Hepatocyte (in vitro differentiated cells): ENCODE data around the gene PGA3. TPM values are rescaled to one million over a fixed set of nuclear protein-coding genes. Genes with fewer than 3 reads are reported as not detected.
"Not testable (repeated sequence)": the region's sequence is repeated elsewhere in the genome, so short reads cannot be mapped to it uniquely, and the experiment has no call there.

Source experiments
- DNase-seq: peaks from one replicate; pipeline ENCODE4 v3.0.0-alpha.2; 2016; ENCODE audit warnings: low spot score
- H2AFZ ChIP-seq: fragments of 200-600 bp; sonication (generic); 2 replicates; pipeline ENCODE4 v1.6.0; 2016; ENCODE audit warnings: antibody characterized with exemption, mild to moderate bottlenecking
- H3K27ac ChIP-seq: fragments of 200-600 bp; sonication (generic); 2 replicates; pipeline ENCODE4 v1.5.1; 2016; ENCODE audit warnings: mild to moderate bottlenecking
- H3K27me3 ChIP-seq: fragments of 200-600 bp; sonication (generic); 2 replicates; pipeline ENCODE4 v1.6.1; 2016
- H3K36me3 ChIP-seq: fragments of 200-600 bp; sonication (generic); replicated peaks from 2 replicates; pipeline ENCODE4 v1.5.1; 2016; ENCODE audit warnings: low read depth; ENCODE audit not compliant: insufficient read depth
- H3K4me1 ChIP-seq: fragments of 200-600 bp; sonication (generic); 2 replicates; pipeline ENCODE4 v1.5.1; 2016; ENCODE audit warnings: mild to moderate bottlenecking, moderate library complexity; ENCODE audit not compliant: insufficient read depth
- H3K4me2 ChIP-seq: fragments of 200-600 bp; sonication (generic); 2 replicates; pipeline ENCODE4 v1.6.0; 2016
- H3K4me3 ChIP-seq: fragments of 200-600 bp; sonication (generic); 2 replicates; pipeline ENCODE4 v1.5.1; 2016; ENCODE audit warnings: mild to moderate bottlenecking
- H3K79me2 ChIP-seq: fragments of 200-600 bp; sonication (generic); 2 replicates; pipeline ENCODE4 v1.6.0; 2017; ENCODE audit warnings: mild to moderate bottlenecking
- H3K9me2 ChIP-seq: fragments of 200-600 bp; sonication (generic); replicated peaks from 2 replicates; pipeline ENCODE4 v1.6.0; 2017; ENCODE audit warnings: mild to moderate bottlenecking; ENCODE audit not compliant: insufficient read depth
- H3K9me3 ChIP-seq: fragments of 200-600 bp; sonication (generic); 2 replicates; pipeline ENCODE4 v1.5.1; 2016; ENCODE audit warnings: low read depth, mild to moderate bottlenecking
- H4K20me1 ChIP-seq: fragments of 200-600 bp; sonication (generic); 2 replicates; pipeline ENCODE4 v1.6.0; 2016; ENCODE audit warnings: mild to moderate bottlenecking; ENCODE audit not compliant: insufficient read depth, poor library complexity, severe bottlenecking
- WGBS: methylation state at CpG from one replicate; pipeline ENCODE4 v1.1.6; 2016; ENCODE audit warnings: low lambda C conversion rate; ENCODE audit errors: missing lambda C conversion rate; 5-methylcytosine and 5-hydroxymethylcytosine counted together
- polyA plus RNA-seq: library from polyadenylated mRNA; unstranded; fragments of >200 nt; fragmentation: Nextera tagmentation; extraction: Ambion mirVana; gene quantifications from 2 replicates; pipeline ENCODE4 v1.2.1, GENCODE V29; 2016
- total RNA-seq: library from RNA; depleted of rRNA; stranded (reverse); fragments of >200 nt; gene quantifications from 2 replicates; pipeline ENCODE4 v1.2.3, GENCODE V29; 2014

The PGA3 gene
- total and polyA plus RNA-seq, 2 experiments from 2014 or later = 0.27 to 1.4 TPM

DNA sequence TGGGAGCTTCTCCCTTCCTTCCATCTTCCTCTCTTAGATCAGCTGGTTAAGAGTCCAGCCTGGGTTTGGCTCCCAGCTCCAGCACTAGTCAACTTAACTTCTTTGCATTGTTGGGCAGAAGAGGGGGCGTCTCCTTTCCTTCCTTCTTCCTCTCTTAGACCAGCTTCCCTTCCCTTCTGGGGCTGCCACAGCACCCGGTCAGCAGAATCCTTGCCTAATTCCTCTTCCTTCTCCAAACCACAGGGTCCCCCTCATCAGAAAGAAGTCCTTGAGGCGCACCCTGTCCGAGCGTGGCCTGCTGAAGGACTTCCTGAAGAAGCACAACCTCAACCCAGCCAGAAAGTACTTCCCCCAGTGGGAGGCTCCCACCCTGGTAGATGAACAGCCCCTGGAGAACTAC lies 38.2 kb downstream of the PGA3 start:
- not testable (repeated sequence) for H3K79me2 ChIP-seq, H4K20me1 ChIP-seq, H3K9me2 ChIP-seq, H3K9me3 ChIP-seq, H2AFZ ChIP-seq, H3K27me3 ChIP-seq, H3K4me1 ChIP-seq, DNase-seq, H3K36me3 ChIP-seq, H3K4me2 ChIP-seq, H3K27ac ChIP-seq, H3K4me3 ChIP-seq
- no CpG with 5 or more reads among the region's 5 CpGs for WGBS

DNA sequence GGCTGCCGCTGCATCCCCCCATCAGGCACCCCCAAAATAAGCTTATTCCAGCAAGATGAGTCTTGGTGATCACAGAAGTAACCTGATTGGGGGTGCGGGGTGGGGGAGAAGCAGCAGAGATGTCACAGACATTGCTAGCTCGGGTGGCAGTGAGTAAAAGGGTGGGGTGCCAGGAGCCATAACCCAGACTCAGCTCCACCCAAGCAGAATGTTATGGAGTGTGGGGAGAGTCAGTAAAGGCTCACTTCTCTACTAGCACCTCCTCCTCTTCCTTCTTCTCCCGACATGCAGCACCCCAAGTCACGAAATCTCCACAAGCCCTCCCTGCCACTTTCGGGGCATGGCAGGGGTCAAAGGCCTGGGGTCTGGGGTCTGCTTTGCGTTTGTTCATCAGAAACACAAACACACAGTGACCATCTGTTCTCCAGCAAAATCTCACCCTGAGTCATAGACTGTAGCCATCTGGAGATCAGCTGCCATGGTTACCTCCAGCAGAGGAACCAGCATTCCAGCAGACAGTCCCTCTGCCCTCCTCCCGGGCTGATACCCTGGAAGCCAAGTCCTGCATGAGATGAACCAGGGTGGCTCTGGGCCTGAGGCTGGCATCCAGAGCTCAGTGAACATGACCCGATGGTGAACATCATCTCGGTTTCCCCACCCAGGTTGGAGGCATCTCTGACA lies 42.1 kb downstream of the PGA3 start:
- H3K9me2 ChIP-seq, H3K27ac ChIP-seq, DNase-seq, H3K79me2 ChIP-seq, H3K36me3 ChIP-seq, H3K4me2 ChIP-seq, H4K20me1 ChIP-seq, H2AFZ ChIP-seq, H3K9me3 ChIP-seq, H3K27me3 ChIP-seq, H3K4me1 ChIP-seq, H3K4me3 ChIP-seq: not testable (repeated sequence)
- no CpG with 5 or more reads among the region's 10 CpGs for WGBS

DNA sequence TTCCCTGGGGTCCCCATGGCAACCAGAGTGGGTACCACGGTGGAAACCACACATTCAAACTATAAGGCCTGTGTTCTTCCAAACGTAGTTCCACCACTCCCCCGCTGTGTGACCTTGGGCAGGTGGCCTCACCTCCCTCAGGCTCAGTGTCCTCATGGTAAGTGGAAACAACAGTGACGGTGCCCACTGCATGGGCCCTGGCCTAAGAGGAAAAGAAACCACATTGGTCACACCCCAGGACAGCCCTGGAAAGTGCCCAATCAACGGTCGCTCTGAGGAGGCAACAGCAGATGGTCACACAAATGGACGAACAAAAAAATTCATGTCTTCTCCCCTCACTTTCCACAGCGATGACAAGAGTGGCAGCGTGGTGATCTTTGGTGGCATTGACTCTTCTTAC lies 44.8 kb downstream of the PGA3 start:
- H3K9me3 ChIP-seq, H3K4me1 ChIP-seq, H3K4me3 ChIP-seq, H3K79me2 ChIP-seq, H3K36me3 ChIP-seq, DNase-seq, H4K20me1 ChIP-seq, H2AFZ ChIP-seq, H3K4me2 ChIP-seq, H3K27ac ChIP-seq, H3K27me3 ChIP-seq, H3K9me2 ChIP-seq: not testable (repeated sequence)
- WGBS = 90% methylated on average over 9 of the region's 9 CpGs

DNA sequence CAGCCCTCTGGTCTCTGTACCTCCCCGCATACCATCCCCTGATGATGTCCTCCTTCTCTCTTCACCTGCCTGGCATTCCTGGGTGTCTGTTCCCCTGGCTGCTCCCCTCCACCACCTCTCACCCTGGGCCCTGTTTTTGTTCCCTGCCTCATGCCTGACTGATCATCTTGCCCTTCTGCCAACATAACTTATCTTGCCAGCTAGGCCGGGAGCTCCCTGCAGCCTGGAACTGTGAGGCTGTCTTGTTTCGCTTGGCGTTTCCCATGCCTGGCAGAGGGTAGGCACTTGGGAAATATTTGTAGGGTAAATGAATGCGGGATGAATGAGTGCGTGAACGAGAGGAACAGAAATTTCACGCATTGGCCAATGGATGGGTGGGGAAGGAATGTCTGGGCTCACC lies 45.9 kb downstream of the PGA3 start:
- not testable (repeated sequence) for H4K20me1 ChIP-seq, H3K9me2 ChIP-seq, H3K9me3 ChIP-seq, H3K27me3 ChIP-seq, DNase-seq, H3K79me2 ChIP-seq, H3K4me1 ChIP-seq, H2AFZ ChIP-seq, H3K36me3 ChIP-seq, H3K4me2 ChIP-seq, H3K27ac ChIP-seq, H3K4me3 ChIP-seq
- 93% methylated on average over 8 of the region's 8 CpGs for WGBS

DNA sequence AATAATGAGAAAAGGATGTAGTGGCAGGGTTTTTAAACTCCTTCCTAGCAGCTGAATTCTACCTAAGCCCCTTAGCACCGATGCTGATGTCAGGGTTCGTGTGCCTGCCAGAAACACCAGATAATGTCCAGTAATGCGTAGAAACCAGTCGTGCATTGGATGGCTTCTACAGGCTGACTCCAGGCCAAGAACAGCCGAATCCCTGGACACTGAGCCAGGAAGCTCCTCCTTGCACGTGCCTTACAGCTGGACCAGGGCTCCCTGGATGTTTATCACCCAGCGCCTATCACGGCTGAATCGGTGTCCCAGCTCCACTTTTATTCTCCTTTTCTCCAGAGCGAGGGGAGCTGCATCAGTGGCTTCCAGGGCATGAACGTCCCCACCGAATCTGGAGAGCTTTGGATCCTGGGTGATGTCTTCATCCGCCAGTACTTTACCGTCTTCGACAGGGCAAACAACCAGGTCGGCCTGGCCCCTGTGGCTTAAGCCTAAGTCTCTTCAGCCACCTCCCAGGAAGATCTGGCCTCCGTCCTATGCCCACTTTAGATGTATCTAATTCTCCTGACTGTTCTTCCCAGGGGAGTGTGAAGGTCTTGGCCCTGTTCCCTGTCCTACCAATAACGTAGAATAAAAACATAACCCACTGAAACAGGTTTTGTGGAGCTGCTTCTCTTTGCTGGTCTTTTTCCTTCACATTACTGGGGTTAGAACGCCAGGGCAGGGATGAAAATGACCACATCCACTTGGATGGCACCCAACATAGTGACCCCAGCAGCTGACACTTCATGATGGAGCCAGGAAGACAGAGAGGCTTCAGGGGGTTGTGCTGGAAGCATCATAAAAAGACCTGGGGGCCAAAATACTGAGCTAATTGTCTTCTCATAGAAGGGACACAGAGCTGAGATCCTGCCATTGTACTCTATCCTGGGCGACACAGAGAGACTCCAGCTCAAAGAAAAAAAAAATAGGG lies 47.8 kb downstream of the PGA3 start:
- not testable (repeated sequence) for H3K9me3 ChIP-seq, H3K79me2 ChIP-seq, H3K4me2 ChIP-seq, H3K27me3 ChIP-seq, H3K27ac ChIP-seq, H4K20me1 ChIP-seq, H3K4me1 ChIP-seq, DNase-seq, H3K4me3 ChIP-seq, H3K9me2 ChIP-seq, H2AFZ ChIP-seq, H3K36me3 ChIP-seq
- 85% methylated on average over 20 of the region's 20 CpGs for WGBS

DNA sequence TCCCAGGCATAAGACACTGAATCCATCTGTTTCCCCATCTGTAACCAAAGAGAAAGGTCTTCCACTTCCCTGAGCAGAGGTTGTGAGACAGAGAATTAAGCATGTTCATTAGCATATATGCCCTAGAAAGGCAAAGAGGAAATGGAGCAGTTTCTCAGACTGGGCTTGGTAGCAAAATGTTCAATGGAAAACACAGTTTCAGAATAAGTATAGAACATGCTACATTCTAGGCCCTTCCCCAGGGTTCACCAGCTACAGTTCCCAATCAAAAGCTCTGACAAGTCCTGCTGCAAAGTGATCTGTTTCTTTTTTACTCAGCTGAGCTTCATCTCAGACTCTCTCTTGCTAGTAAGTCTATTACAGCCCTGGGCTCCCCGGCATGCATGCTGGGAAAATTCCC lies 49.0 kb downstream of the PGA3 start:
- H3K27me3 ChIP-seq, H3K4me2 ChIP-seq, H3K9me3 ChIP-seq, H3K27ac ChIP-seq, H3K4me1 ChIP-seq, H2AFZ ChIP-seq, DNase-seq, H3K9me2 ChIP-seq, H3K36me3 ChIP-seq, H3K4me3 ChIP-seq, H3K79me2 ChIP-seq, H4K20me1 ChIP-seq: not testable (repeated sequence)
- WGBS = 64% methylated on average over 1 of the region's 1 CpG
